Measurements from ENCODE around the gene HDDC2.

HDDC2 gene

DNA sequence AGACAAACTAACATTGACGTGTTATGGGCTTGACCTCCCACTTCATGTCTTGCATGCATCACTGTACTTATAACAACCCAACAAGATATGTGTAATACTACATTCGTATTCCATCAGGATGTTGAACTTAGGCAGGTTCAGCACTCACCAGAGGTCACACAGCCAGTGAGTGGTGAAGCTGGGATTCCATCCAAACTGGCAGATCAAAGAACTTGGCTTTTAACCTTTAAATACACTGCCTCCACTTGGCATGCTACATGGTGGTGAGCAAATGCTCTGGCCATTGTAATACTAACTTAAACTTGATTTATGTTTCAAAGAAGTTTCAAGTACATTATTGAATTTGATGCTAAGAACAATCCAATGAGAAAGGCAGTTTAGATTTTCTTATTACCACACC lies 10.7 kb upstream of the HDDC2 start:
- H3K27me3 ChIP-seq (ENCODE audit: insufficient read depth, low read depth), result no peaks in the 10 kb centered on the region
- no peaks in the 10 kb centered on the region for H4K20me1 ChIP-seq (ENCODE audit: insufficient read depth)
- no peaks in the 10 kb centered on the region for H3K4me1 ChIP-seq (ENCODE audit: low read depth, poor library complexity, severe bottlenecking)
- H3K79me2 ChIP-seq (ENCODE audit: insufficient read depth, low read depth), result no peaks in the 10 kb centered on the region
- H3K9ac ChIP-seq, result no peak overlapping the region
- no peak overlapping the region for H2AFZ ChIP-seq (ENCODE audit: low read depth)
- no peak overlapping the region for H3K4me3 ChIP-seq (IDR thresholded peaks at IDR 0.05; ENCODE audit: insufficient read depth, low read depth, low read length)
- H3K4me2 ChIP-seq, result no peak overlapping the region
- TF ChIP-seq, protein P1, sequence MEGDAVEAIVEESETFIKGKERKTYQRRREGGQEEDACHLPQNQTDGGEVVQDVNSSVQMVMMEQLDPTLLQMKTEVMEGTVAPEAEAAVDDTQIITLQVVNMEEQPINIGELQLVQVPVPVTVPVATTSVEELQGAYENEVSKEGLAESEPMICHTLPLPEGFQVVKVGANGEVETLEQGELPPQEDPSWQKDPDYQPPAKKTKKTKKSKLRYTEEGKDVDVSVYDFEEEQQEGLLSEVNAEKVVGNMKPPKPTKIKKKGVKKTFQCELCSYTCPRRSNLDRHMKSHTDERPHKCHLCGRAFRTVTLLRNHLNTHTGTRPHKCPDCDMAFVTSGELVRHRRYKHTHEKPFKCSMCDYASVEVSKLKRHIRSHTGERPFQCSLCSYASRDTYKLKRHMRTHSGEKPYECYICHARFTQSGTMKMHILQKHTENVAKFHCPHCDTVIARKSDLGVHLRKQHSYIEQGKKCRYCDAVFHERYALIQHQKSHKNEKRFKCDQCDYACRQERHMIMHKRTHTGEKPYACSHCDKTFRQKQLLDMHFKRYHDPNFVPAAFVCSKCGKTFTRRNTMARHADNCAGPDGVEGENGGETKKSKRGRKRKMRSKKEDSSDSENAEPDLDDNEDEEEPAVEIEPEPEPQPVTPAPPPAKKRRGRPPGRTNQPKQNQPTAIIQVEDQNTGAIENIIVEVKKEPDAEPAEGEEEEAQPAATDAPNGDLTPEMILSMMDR (conservative IDR thresholded peaks at IDR 0.05; ENCODE audit: low read depth, low read length), result no peak
- no peaks in the 10 kb centered on the region for H3K36me3 ChIP-seq (ENCODE audit: insufficient read depth)
- no peak overlapping the region for H3K27ac ChIP-seq

DNA sequence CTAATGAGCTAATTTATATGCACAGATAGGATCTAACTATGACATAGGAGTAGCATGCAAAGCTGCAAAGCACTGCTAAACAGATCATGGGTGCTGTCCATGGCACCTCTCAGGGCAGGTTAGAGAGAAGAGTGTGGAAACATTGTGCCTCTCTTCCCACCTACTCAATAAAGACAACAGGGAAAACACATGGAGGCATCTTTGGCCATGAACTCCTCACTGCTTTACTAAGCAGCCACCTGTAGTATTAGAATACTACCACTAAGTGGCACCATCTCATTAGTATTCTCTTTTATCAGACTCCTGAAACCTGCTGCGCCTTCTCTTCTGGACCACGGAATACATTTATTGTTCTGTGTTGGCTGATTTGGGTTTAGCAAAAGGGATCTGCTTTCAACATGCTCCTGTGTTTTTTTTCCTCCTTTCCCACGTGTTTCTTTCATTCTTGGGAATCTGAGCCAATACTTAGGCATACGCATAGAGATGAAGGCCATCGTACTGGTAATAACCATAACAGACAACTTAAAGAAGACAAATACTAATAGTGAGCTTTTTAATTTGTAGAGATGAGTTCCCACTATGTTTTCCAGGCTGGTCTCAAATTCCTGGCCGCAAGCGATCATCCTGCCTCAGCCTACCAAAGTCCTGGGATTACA lies 9.4 kb upstream of the HDDC2 start:
- no peaks in the 10 kb centered on the region for H3K27me3 ChIP-seq (ENCODE audit: insufficient read depth, low read depth)
- no peaks in the 10 kb centered on the region for H3K79me2 ChIP-seq (ENCODE audit: insufficient read depth, low read depth)
- H3K4me2 ChIP-seq, result no peak overlapping the region
- H3K27ac ChIP-seq, result no peak overlapping the region
- no peaks in the 10 kb centered on the region for H4K20me1 ChIP-seq (ENCODE audit: insufficient read depth)
- no peak overlapping the region for H2AFZ ChIP-seq (ENCODE audit: low read depth)
- H3K4me3 ChIP-seq (IDR thresholded peaks at IDR 0.05; ENCODE audit: insufficient read depth, low read depth, low read length), result no peak overlapping the region
- no peaks in the 10 kb centered on the region for H3K4me1 ChIP-seq (ENCODE audit: low read depth, poor library complexity, severe bottlenecking)
- TF ChIP-seq, protein P1 (conservative IDR thresholded peaks at IDR 0.05; ENCODE audit: low read depth, low read length), result peak; percentile 68
- H3K9ac ChIP-seq, result no peak overlapping the region
- no peaks in the 10 kb centered on the region for H3K36me3 ChIP-seq (ENCODE audit: insufficient read depth)

DNA sequence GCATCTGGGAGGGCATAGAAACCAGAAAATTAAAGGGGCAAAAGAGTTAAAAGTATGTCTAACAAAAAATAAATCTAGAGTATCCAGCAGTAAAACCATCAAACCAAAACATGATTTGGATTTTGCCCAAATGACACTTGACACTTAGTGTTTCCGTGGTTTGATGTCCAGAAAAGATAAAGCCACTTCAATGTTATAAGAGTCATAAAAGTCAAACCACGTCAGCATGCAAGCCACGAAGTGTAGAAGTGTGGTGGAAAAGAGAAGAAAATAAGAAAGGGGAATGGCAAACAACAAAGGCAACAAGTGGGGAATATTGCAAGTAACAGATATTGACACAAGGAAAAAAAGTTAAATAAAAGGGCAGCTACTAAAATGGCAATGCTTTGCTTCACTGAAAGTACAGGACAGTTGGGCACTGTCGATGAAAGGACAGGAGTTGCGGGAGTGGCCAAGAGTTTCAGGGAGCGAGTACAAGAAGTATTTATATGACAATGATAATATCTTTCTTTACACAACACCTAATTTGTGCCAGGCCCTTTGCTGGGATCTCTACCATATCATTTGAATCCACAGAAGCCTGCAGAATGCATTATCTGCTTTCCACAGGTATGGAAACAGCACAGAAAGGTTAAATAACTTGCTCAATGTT lies 6.3 kb upstream of the HDDC2 start:
- H3K79me2 ChIP-seq (ENCODE audit: insufficient read depth, low read depth), result no peaks in the 10 kb centered on the region

DNA sequence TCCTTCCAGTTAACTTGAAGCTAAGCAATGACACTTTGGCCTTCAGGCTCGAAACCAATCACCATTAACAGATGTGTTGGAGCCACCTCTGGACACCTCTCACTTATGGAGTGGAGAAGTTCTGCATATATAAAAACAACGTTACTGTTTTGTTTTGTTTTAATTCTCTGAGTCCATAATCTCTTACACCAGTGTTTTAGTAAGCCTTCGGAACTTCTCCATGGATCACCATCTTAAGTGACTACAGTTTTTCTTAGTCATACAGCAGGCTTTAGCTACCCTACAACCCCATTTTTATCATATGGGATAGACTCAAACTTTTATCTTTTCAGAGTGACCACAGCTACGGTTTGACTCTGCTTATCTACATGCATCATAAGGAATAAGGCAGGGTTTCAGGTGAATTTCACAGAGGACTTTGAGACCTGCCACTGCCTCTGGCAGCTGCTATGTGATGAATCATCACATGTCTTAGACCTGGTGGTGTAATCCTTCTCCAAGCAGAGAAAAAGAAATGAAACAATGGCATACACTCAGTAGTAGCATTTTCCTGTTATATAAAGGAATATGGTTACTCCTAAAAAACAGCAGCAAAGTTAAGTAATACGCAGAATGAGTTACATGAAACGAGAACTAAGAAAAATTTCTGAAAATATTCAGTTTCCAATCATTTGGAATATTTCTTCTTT lies 5.5 kb upstream of the HDDC2 start:
- H3K4me2 ChIP-seq, result no peak overlapping the region
- H3K4me1 ChIP-seq (ENCODE audit: low read depth, poor library complexity, severe bottlenecking), result no peaks in the 10 kb centered on the region
- no peaks in the 10 kb centered on the region for H4K20me1 ChIP-seq (ENCODE audit: insufficient read depth)
- no peak overlapping the region for H3K27ac ChIP-seq
- TF ChIP-seq, protein P1 (conservative IDR thresholded peaks at IDR 0.05; ENCODE audit: low read depth, low read length), result no peak
- no peak overlapping the region for H2AFZ ChIP-seq (ENCODE audit: low read depth)
- no peak overlapping the region for H3K9ac ChIP-seq
- H3K79me2 ChIP-seq (ENCODE audit: insufficient read depth, low read depth), result no peaks in the 10 kb centered on the region
- H3K4me3 ChIP-seq (IDR thresholded peaks at IDR 0.05; ENCODE audit: insufficient read depth, low read depth, low read length), result no peak overlapping the region
- H3K27me3 ChIP-seq (ENCODE audit: insufficient read depth, low read depth), result no peaks in the 10 kb centered on the region
- H3K36me3 ChIP-seq (ENCODE audit: insufficient read depth), result no peaks in the 10 kb centered on the region

More for the DNA sequence above, 6.3 kb upstream of the HDDC2 start:
- TF ChIP-seq, protein P1 (conservative IDR thresholded peaks at IDR 0.05; ENCODE audit: low read depth, low read length), result no peak
- no peak overlapping the region for H3K4me2 ChIP-seq
- no peak overlapping the region for H3K27ac ChIP-seq
- no peaks in the 10 kb centered on the region for H3K27me3 ChIP-seq (ENCODE audit: insufficient read depth, low read depth)
- H3K36me3 ChIP-seq (ENCODE audit: insufficient read depth), result no peaks in the 10 kb centered on the region
- no peak overlapping the region for H3K4me3 ChIP-seq (IDR thresholded peaks at IDR 0.05; ENCODE audit: insufficient read depth, low read depth, low read length)
- H4K20me1 ChIP-seq (ENCODE audit: insufficient read depth), result no peaks in the 10 kb centered on the region
- H2AFZ ChIP-seq (ENCODE audit: low read depth), result no peak overlapping the region
- H3K4me1 ChIP-seq (ENCODE audit: low read depth, poor library complexity, severe bottlenecking), result no peaks in the 10 kb centered on the region
- H3K9ac ChIP-seq, result no peak overlapping the region

Data from KMS-11 (cell line).